Sigmoid colon (tissue), 7 donors: Measurements from ENCODE around the gene XRCC5. TPM values are rescaled to one million over a fixed set of nuclear protein-coding genes. Genes with fewer than 3 reads are reported as not detected.

Experiments used
- DNase-seq: peaks from one replicate; pipeline ENCODE4 v3.0.0-alpha.2; 2019
- H3K27ac ChIP-seq, 4 donors: fragments of 200-600 bp; sonication (generic); one replicate each; pipeline ENCODE4 v1.5.1; 2016 to 2019; ENCODE audit warnings: mild to moderate bottlenecking in 1 of 4
- H3K27me3 ChIP-seq, 3 donors: fragments of 200-600 bp; sonication (generic); one replicate each; pipeline ENCODE4 v1.5.1; 2019; ENCODE audit warnings: mild to moderate bottlenecking in 1 of 3
- H3K36me3 ChIP-seq, 4 donors: fragments of 200-600 bp; sonication (generic); one replicate each; pipeline ENCODE4 v1.5.1; 2016 to 2019
- H3K4me1 ChIP-seq, 4 donors: fragments of 200-600 bp; sonication (generic); one replicate each; pipeline ENCODE4 v1.5.1; 2017 to 2019
- H3K4me3 ChIP-seq, 4 donors: fragments of 200-600 bp; sonication (generic); one replicate each; pipeline ENCODE4 v1.5.1; 2017 to 2019; ENCODE audit warnings: mild to moderate bottlenecking in 2 of 4, moderate library complexity in 1 of 4
- H3K9me3 ChIP-seq, 4 donors: fragments of 200-600 bp in 3 of 4; sonication (generic) in 3 of 4; one replicate each; pipeline versions ENCODE4 v1.5.1 to v1.6.1; 2013 to 2019
- EP300 ChIP-seq, 4 donors: sonication (generic); formaldehyde crosslinking; IDR thresholded peaks; one replicate each; pipeline ENCODE4 v1.6.1; 2017; ENCODE audit warnings: antibody characterized with exemption in 4 of 4
- POLR2A ChIP-seq, 2 donors: fragments of 450-650 bp; IDR thresholded peaks; one replicate each; pipeline ENCODE4 v1.6.1; 2016; ENCODE audit warnings: antibody characterized with exemption in 2 of 2, mild to moderate bottlenecking in 2 of 2, moderate library complexity in 2 of 2
- POLR2AphosphoS5 ChIP-seq, 4 donors: sonication (generic); formaldehyde crosslinking; IDR thresholded peaks; one replicate each; pipeline ENCODE4 v1.6.1; 2017; ENCODE audit warnings: antibody characterized with exemption in 4 of 4
- WGBS, 2 donors: extraction: QIAGEN DNeasy Blood & Tissue Kit; methylation state at CpG; one replicate each; pipeline ENCODE4 v1.1.7; 2013; 5-methylcytosine and 5-hydroxymethylcytosine counted together
- intact Hi-C: fragments of 100-400 bp; cut with DNase I; formaldehyde crosslinking; loops from one replicate; pipeline ENCODE4 v1.15.1; 2023
- polyA plus RNA-seq, 3 donors: library from polyadenylated mRNA; stranded (reverse); fragments of 200-250 nt; gene quantifications; one replicate each; pipeline ENCODE4 v1.2.3, GENCODE V29; 2013
- total RNA-seq, 4 donors: library from RNA; depleted of rRNA; stranded (reverse); fragments of >200 nt; gene quantifications; one replicate each; pipeline ENCODE4 v1.1.0, GENCODE V29; 2016
- TF ChIP-seq, protein P1 (sequence below), 4 experiments: fragments of 450-650 bp in 3 of 4; fragments of 200-600 bp in 1 of 4; IDR thresholded peaks; one replicate each; pipeline ENCODE4 v1.5.1; 2016 to 2019; ENCODE audit warnings: antibody characterized with exemption in 4 of 4, mild to moderate bottlenecking in 3 of 4, moderate library complexity in 2 of 4
- donor health status: healthy with polysubstance abuse.
- donor health status: Bipolar disorder and iron deficiency.
- donor health status: healthy.

XRCC5 gene
- total and polyA plus RNA-seq, 7 donors, result 70.3 to 152 (median 111) TPM

DNA sequence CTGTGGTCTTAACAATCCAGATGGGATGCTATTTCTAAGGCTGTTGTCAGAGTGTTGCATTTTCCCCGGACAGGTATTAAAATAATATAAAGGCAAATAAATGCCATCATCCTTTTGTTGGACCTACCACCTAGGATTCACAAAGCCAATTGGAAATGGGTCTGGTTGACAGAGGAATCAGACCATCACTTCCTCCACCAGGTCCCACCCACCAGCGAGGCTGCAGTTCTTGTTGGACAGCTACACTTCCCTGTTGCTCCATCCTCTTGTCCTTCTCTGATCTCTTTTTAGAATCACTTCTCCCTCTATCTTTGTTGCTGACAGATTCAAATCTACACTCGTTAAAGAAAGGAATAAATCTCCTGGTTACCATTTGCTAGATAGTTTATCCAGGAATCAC, 26.3 kb upstream of the XRCC5 start:
- WGBS, 2 donors, result 69 to 73% methylated on average over 3 of the region's 3 CpGs

GRCh38 chr2:216083464-216084281, 25.5 kb upstream of the XRCC5 start:
- DNase-seq, result no peak
- Histone ChIP-seq H3K9me3 (no peaks in the 10 kb centered on the region), H3K4me3 (no peak overlapping the region), H3K36me3 (no peaks in the 10 kb centered on the region), H3K27ac (no peak overlapping the region), H3K27me3 (no peaks in the 10 kb centered on the region), H3K4me1 (peaks cover 0 to 19% (median 14%) of the 10 kb centered on the region in 4 donors)
- WGBS, 2 donors, result 89 to 90% methylated on average over 11 of the region's 11 CpGs
- intact Hi-C loops, result no loop called here
- TF ChIP-seq, protein P1, sequence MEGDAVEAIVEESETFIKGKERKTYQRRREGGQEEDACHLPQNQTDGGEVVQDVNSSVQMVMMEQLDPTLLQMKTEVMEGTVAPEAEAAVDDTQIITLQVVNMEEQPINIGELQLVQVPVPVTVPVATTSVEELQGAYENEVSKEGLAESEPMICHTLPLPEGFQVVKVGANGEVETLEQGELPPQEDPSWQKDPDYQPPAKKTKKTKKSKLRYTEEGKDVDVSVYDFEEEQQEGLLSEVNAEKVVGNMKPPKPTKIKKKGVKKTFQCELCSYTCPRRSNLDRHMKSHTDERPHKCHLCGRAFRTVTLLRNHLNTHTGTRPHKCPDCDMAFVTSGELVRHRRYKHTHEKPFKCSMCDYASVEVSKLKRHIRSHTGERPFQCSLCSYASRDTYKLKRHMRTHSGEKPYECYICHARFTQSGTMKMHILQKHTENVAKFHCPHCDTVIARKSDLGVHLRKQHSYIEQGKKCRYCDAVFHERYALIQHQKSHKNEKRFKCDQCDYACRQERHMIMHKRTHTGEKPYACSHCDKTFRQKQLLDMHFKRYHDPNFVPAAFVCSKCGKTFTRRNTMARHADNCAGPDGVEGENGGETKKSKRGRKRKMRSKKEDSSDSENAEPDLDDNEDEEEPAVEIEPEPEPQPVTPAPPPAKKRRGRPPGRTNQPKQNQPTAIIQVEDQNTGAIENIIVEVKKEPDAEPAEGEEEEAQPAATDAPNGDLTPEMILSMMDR (IDR thresholded peaks at IDR 0.05), result no peak
- TF ChIP-seq POLR2AphosphoS5 (IDR thresholded peaks at IDR 0.05), result no peak
- TF ChIP-seq EP300 (IDR thresholded peaks at IDR 0.05), result no peak
- TF ChIP-seq POLR2A (IDR thresholded peaks at IDR 0.05), result no peak

More for the DNA sequence above, 26.3 kb upstream of the XRCC5 start:
- Histone ChIP-seq H3K4me3 (no peak overlapping the region), H3K36me3 (no peaks in the 10 kb centered on the region), H3K27ac (no peak overlapping the region), H3K27me3 (no peaks in the 10 kb centered on the region), H3K9me3 (no peaks in the 10 kb centered on the region), H3K4me1 (peaks cover 0 to 19% (median 14%) of the 10 kb centered on the region in 4 donors)
- DNase-seq, result no peak
- intact Hi-C loops, result no loop called here
- no peak for TF ChIP-seq POLR2A (IDR thresholded peaks at IDR 0.05)
- TF ChIP-seq, protein P1 (IDR thresholded peaks at IDR 0.05), result no peak
- no peak for TF ChIP-seq EP300 (IDR thresholded peaks at IDR 0.05)
- TF ChIP-seq POLR2AphosphoS5 (IDR thresholded peaks at IDR 0.05), result no peak

DNA sequence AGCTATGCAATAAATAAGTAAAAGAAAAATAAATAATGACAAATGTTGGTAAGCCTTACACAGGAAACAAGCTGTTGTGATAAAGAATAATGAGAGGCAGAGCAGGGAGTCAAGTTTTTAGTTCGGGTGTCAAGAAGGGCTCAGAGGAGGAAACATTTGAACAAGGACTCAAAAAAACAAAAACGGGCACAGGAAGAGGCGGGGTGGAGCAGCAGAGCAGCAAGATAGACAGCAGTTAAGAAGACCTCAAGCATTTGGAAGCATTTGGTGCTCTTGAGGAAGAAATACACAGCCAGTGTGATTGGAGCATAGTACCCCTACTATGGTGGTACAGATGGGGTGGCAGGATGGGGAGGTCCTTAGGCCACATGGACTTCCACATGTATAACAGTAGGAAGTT, 24.6 kb upstream of the XRCC5 start:
- TF ChIP-seq POLR2AphosphoS5 (IDR thresholded peaks at IDR 0.05) (no peak), POLR2A (IDR thresholded peaks at IDR 0.05) (no peak), EP300 (IDR thresholded peaks at IDR 0.05) (no peak)
- TF ChIP-seq, protein P1 (IDR thresholded peaks at IDR 0.05), result no peak
- Histone ChIP-seq H3K4me1 (peaks cover 0 to 19% (median 14%) of the 10 kb centered on the region in 4 donors), H3K4me3 (no peak overlapping the region), H3K27ac (no peak overlapping the region), H3K36me3 (no peaks in the 10 kb centered on the region), H3K9me3 (no peaks in the 10 kb centered on the region), H3K27me3 (no peaks in the 10 kb centered on the region)
- no peak for DNase-seq
- 48 to 75% methylated on average over 3 of the region's 3 CpGs for WGBS, 2 donors
- intact Hi-C loops, result no loop called here

GRCh38 chr2:216086207-216086893, 22.8 kb upstream of the XRCC5 start:
- H3K9me3 ChIP-seq, result no peaks in the 10 kb centered on the region
- DNase-seq, result no peak
- WGBS, 2 donors, result 65 to 86% methylated on average over 2 of the region's 2 CpGs
- H3K27me3 ChIP-seq, result no peaks in the 10 kb centered on the region
- no peak overlapping the region for H3K27ac ChIP-seq
- intact Hi-C loops, result no loop called here
- TF ChIP-seq POLR2A (IDR thresholded peaks at IDR 0.05) (no peak), POLR2AphosphoS5 (IDR thresholded peaks at IDR 0.05) (no peak), EP300 (IDR thresholded peaks at IDR 0.05) (no peak)
- TF ChIP-seq, protein P1 (IDR thresholded peaks at IDR 0.05), result no peak
- peaks cover 0 to 12% (median 6%) of the 10 kb centered on the region in 4 donors for H3K4me1 ChIP-seq
- H3K36me3 ChIP-seq, result no peaks in the 10 kb centered on the region
- H3K4me3 ChIP-seq, result no peak overlapping the region
